Measurements from ENCODE around the gene SF3B4. TPM values are rescaled to one million over a fixed set of nuclear protein-coding genes. Genes with fewer than 3 reads are reported as not detected.

Gene SF3B4
- total RNA-seq, 1 experiment from 2014 or later: 127 TPM

DNA sequence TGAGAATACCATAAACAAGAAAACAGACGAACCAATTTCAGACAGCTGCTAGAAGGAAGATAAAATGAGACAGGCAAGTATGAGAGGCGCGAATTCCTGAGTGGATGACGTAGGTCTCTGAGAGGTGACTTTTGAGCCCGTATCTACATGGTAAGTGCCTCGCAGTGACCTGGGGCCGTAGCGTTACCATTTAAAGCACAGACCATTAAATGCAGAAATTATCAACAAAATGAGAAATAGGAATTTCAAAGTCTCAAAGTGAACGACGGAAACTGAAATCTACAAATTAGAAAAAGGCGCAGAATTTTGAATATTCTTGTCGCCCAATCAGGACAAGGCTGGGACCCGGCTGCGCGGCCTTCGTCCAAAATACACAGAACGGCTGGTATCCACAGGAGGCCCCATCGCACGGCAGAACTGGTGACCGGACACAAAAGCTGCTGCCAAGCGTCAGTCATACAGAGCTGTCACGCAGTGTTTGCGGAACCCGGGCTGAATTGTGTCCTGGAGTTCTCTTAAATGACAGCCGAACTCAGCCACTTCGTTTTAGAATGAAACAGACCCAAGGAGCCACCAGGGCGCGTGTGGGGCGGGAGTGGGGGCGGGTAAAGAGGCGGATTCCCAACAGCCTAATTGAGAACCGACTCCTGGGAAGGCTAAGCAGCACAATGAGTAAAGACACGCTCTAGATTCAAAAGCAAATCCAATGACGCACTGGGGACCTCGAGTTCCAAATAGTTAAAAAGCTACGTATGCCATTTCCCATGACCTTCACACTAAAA lies 42.1 kb downstream of the SF3B4 start:
- H4K20me1 ChIP-seq (ENCODE audit: control insufficient read depth, insufficient read depth, insufficient read length): no peaks in the 10 kb centered on the region
- TF ChIP-seq, protein P1, sequence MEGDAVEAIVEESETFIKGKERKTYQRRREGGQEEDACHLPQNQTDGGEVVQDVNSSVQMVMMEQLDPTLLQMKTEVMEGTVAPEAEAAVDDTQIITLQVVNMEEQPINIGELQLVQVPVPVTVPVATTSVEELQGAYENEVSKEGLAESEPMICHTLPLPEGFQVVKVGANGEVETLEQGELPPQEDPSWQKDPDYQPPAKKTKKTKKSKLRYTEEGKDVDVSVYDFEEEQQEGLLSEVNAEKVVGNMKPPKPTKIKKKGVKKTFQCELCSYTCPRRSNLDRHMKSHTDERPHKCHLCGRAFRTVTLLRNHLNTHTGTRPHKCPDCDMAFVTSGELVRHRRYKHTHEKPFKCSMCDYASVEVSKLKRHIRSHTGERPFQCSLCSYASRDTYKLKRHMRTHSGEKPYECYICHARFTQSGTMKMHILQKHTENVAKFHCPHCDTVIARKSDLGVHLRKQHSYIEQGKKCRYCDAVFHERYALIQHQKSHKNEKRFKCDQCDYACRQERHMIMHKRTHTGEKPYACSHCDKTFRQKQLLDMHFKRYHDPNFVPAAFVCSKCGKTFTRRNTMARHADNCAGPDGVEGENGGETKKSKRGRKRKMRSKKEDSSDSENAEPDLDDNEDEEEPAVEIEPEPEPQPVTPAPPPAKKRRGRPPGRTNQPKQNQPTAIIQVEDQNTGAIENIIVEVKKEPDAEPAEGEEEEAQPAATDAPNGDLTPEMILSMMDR (conservative IDR thresholded peaks at IDR 0.05): no peak
- no peak overlapping the region for H3K23ac ChIP-seq (ENCODE audit: insufficient read length, low read depth, low read length)
- DNase-seq: peak; percentile 79
- no peak overlapping the region for H3K4me3 Mint-ChIP-seq
- no peak overlapping the region for H3T11ph ChIP-seq (ENCODE audit: low read length)
- H3K36me3 Mint-ChIP-seq (ENCODE audit: insufficient read depth in 1 of 3, low read depth in 3 of 3): no peaks in the 10 kb centered on the region
- H3K4me1 ChIP-seq (ENCODE audit: insufficient read depth, low read length): peaks cover 3% of the 10 kb centered on the region; the same call in 1 of the 2 replicates
- H4K8ac ChIP-seq (replicated peaks; ENCODE audit: insufficient read length, low read depth, low read length): no peak overlapping the region
- H3K27ac Mint-ChIP-seq: no peak overlapping the region
- H3K14ac ChIP-seq (ENCODE audit: insufficient read depth, low read length): peak overlapping the region; percentile 9; the same call in 1 of the 2 replicates
- H3K4me2 ChIP-seq (ENCODE audit: insufficient read depth, insufficient read length, low read length): peak overlapping the region; percentile 100
- peaks cover 24% of the 10 kb centered on the region for H3K23me2 ChIP-seq (ENCODE audit: insufficient read length, low read depth, low read length, poor library complexity, severe bottlenecking)
- H3K4me1 Mint-ChIP-seq: peaks cover 4 to 7% of the 10 kb centered on the region in 2 experiments; a peak in 3 of 4 replicates
- no peak overlapping the region for H4K5ac ChIP-seq (ENCODE audit: insufficient read length, low read depth, low read length)
- no peak overlapping the region for H2AK5ac ChIP-seq (ENCODE audit: insufficient read length, low read length)
- no peak overlapping the region for H4K91ac ChIP-seq (ENCODE audit: insufficient read length, low read depth, low read length)
- H2BK12ac ChIP-seq (ENCODE audit: insufficient read length, low read depth, low read length): no peak overlapping the region
- no peaks in the 10 kb centered on the region for H3K79me2 ChIP-seq (ENCODE audit: insufficient read depth, low read length)
- no peaks in the 10 kb centered on the region for H3K79me1 ChIP-seq (ENCODE audit: insufficient read depth, low read depth, low read length, poor library complexity, severe bottlenecking)
- H2BK15ac ChIP-seq (ENCODE audit: low read depth, low read length): no peak overlapping the region
- WGBS (ENCODE audit: extremely low coverage, insufficient read length, low lambda C conversion rate): no CpG with 5 or more reads among the region's 36 CpGs
- H2BK120ac ChIP-seq (ENCODE audit: low read depth, low read length, poor library complexity, severe bottlenecking): no peak overlapping the region
- H3K27me3 ChIP-seq (ENCODE audit: insufficient read depth, low read length): no peaks in the 10 kb centered on the region
- H3K9me3 Mint-ChIP-seq: no peaks in the 10 kb centered on the region
- H3K56ac ChIP-seq (ENCODE audit: insufficient read length, low read depth, low read length): no peak overlapping the region
- no peaks in the 10 kb centered on the region for H3K27me3 Mint-ChIP-seq (ENCODE audit: low read depth)
- H2BK20ac ChIP-seq (ENCODE audit: low read depth, low read length, poor library complexity, severe bottlenecking): no peak overlapping the region
- no peak overlapping the region; the same call in 1 of the 2 replicates for H3K4ac ChIP-seq (ENCODE audit: low read depth, low read length)
- peak overlapping the region; percentile 85 for H3K18ac ChIP-seq (ENCODE audit: insufficient read length, low read depth, low read length)
- peak overlapping the region; percentile 87 for H3K27ac ChIP-seq (ENCODE audit: insufficient read length, low read depth, low read length)
- H2AFZ ChIP-seq (ENCODE audit: low read length): no peak overlapping the region
- peak overlapping the region; percentile 95 for H3K9ac ChIP-seq (ENCODE audit: extremely low read depth, insufficient read length, low read length)
- peak overlapping the region; percentile 50 for H2BK5ac ChIP-seq (ENCODE audit: insufficient read length, low read length)
- no peaks in the 10 kb centered on the region for H3K9me3 ChIP-seq (ENCODE audit: control insufficient read depth, low read depth, low read length)
